Caco-2 (cell line): Measurements from ENCODE around the gene SRGAP3. TPM values are rescaled to one million over a fixed set of nuclear protein-coding genes. Genes with fewer than 3 reads are reported as not detected.
A peak's percentile ranks its signal among the peaks of the same experiment; 100 is the strongest.

Source experiments
- BruUV-seq: library from RNA; stranded (reverse); fragments of 400-500 nt; replicated peaks from 2 replicates; lab custom pipeline; 2021; lab: Mats Ljungman, UMichigan
- CTCF ChIA-PET: fragments of 300-600 bp; sonication (Branson Sonifier 250); formaldehyde crosslinking; loops from one replicate; lab custom pipeline; 2022; ENCODE audit warnings: antibody characterized with exemption; lab: Charles Lee
- POLR2A ChIA-PET: fragments of 300-600 bp; sonication (Branson Sonifier 250); formaldehyde crosslinking; loops from one replicate; lab custom pipeline; 2022; ENCODE audit warnings: antibody characterized with exemption; lab: Charles Lee
- DNase-seq, 2 experiments: peaks; one replicate each; pipeline versions ENCODE4 v3.0.0 to v3.0.0-alpha.2; 2020 to 2022
- H3K27me3 ChIP-seq: replicated peaks from 2 replicates; pipeline ENCODE4 v1.6.0; 2011; ENCODE audit warnings: low read length; ENCODE audit not compliant: control insufficient read depth, insufficient read depth
- H3K36me3 ChIP-seq: 2 replicates; pipeline ENCODE4 v1.5.1; 2011; ENCODE audit warnings: low read length; ENCODE audit not compliant: control insufficient read depth, insufficient read depth
- H3K4me1 ChIP-seq: fragments of 250-450 bp; sonication (Bioruptor Pico); 2 replicates; pipeline ENCODE4 v1.5.1; 2020; ENCODE audit warnings: mild to moderate bottlenecking
- H3K4me3 ChIP-seq: 2 replicates; pipeline ENCODE4 v1.5.1; 2011; ENCODE audit warnings: low read depth, mild to moderate bottlenecking, control low read depth, low read length
- H3K9me3 ChIP-seq: fragments of 250-450 bp; sonication (Bioruptor Pico); 2 replicates; pipeline ENCODE4 v1.5.1; 2020; ENCODE audit warnings: mild to moderate bottlenecking, moderate library complexity
- H3K27ac Mint-ChIP-seq: one replicate; pipeline ENCODE4 v1.8.0; 2022; ENCODE audit warnings: mixed read lengths; ENCODE audit not compliant: unreplicated experiment
- H3K27me3 Mint-ChIP-seq: one replicate; pipeline ENCODE4 v1.8.0; 2022; ENCODE audit warnings: mixed read lengths; ENCODE audit not compliant: insufficient read depth, unreplicated experiment
- H3K36me3 Mint-ChIP-seq: one replicate; pipeline ENCODE4 v1.8.0; 2022; ENCODE audit warnings: mild to moderate bottlenecking, mixed read lengths; ENCODE audit not compliant: insufficient read depth, unreplicated experiment
- H3K4me1 Mint-ChIP-seq: one replicate; pipeline ENCODE4 v1.8.0; 2022; ENCODE audit warnings: low read depth, mixed read lengths; ENCODE audit not compliant: unreplicated experiment
- H3K4me3 Mint-ChIP-seq: one replicate; pipeline ENCODE4 v1.8.0; 2022; ENCODE audit warnings: mild to moderate bottlenecking, moderate library complexity, mixed read lengths; ENCODE audit not compliant: unreplicated experiment
- H3K9me3 Mint-ChIP-seq: one replicate; pipeline ENCODE4 v1.8.0; 2022; ENCODE audit warnings: mixed read lengths; ENCODE audit not compliant: unreplicated experiment
- CTCF ChIP-seq, 2 experiments: fragments of 200-600 bp in 1 of 2; IDR thresholded peaks; 1 replicate in 1 of 2; 2 replicates in 1 of 2; pipeline versions ENCODE4 v1.5.1 to v1.8.0; 2011 to 2022; ENCODE audit warnings: antibody characterized with exemption in 1 of 2, control low read depth in 1 of 2, inconsistent platforms in 1 of 2, low read depth in 1 of 2, low read length in 1 of 2, mild to moderate bottlenecking in 1 of 2, moderate library complexity in 1 of 2; ENCODE audit not compliant: insufficient read depth in 1 of 2, severe bottlenecking in 1 of 2, unreplicated experiment in 1 of 2
- intact Hi-C: fragments of 100-400 bp; cut with micrococcal nuclease; formaldehyde crosslinking; loops from one replicate; pipeline ENCODE4 v1.10.0; 2022; ENCODE audit not compliant: unreplicated experiment
- total RNA-seq: library from RNA; stranded (reverse); gene quantifications from 2 replicates; pipeline ENCODE4 v1.2.3, GENCODE V29; 2022

The SRGAP3 gene
- total RNA-seq, 1 experiment from 2014 or later: 1.3 TPM

- intact Hi-C loops: no loop called here
- Mint-ChIP-seq H3K4me3 (no peak overlapping the region), H3K27ac (no peak overlapping the region), H3K4me1 (no peaks in the 10 kb centered on the region), H3K9me3 (no peaks in the 10 kb centered on the region), H3K36me3 (no peaks in the 10 kb centered on the region), H3K27me3 (no peaks in the 10 kb centered on the region)
- BruUV-seq: no TSS peak
- DNase-seq: no peak
- Histone ChIP-seq H3K4me3 (no peak overlapping the region), H3K4me1 (peaks cover 14% of the 10 kb centered on the region), H3K27me3 (no peaks in the 10 kb centered on the region), H3K36me3 (no peaks in the 10 kb centered on the region), H3K9me3 (no peaks in the 10 kb centered on the region)
- no peak for TF ChIP-seq CTCF (IDR thresholded peaks at IDR 0.05; ENCODE audit: insufficient read depth in 1 of 2, low read depth in 1 of 2, low read length in 1 of 2, severe bottlenecking in 1 of 2, unreplicated experiment in 1 of 2)
- CTCF ChIA-PET: no interaction called here
- POLR2A ChIA-PET: no interaction called here
These were observed 240.7 kb downstream of the SRGAP3 start for GRCh38 chr3:9008550-9009255.

- Histone ChIP-seq H3K4me3 (no peak overlapping the region), H3K27me3 (no peaks in the 10 kb centered on the region), H3K4me1 (peaks cover 14% of the 10 kb centered on the region), H3K36me3 (no peaks in the 10 kb centered on the region), H3K9me3 (no peaks in the 10 kb centered on the region)
- Mint-ChIP-seq H3K27ac (no peak overlapping the region), H3K9me3 (no peaks in the 10 kb centered on the region), H3K4me1 (no peaks in the 10 kb centered on the region), H3K36me3 (no peaks in the 10 kb centered on the region), H3K4me3 (no peak overlapping the region), H3K27me3 (no peaks in the 10 kb centered on the region)
- DNase-seq: no peak
- TF ChIP-seq CTCF (IDR thresholded peaks at IDR 0.05; ENCODE audit: insufficient read depth in 1 of 2, low read depth in 1 of 2, low read length in 1 of 2, severe bottlenecking in 1 of 2, unreplicated experiment in 1 of 2): no peak
- POLR2A ChIA-PET: no interaction called here
- CTCF ChIA-PET: no interaction called here
- no TSS peak for BruUV-seq
- intact Hi-C loops: no loop called here
These were observed 241.5 kb downstream of the SRGAP3 start for GRCh38 chr3:9007928-9008327.

GRCh38 chr3:9007213-9007612 is 242.2 kb downstream of the SRGAP3 start:
- Mint-ChIP-seq H3K4me1 (no peaks in the 10 kb centered on the region), H3K27ac (no peak overlapping the region), H3K4me3 (no peak overlapping the region), H3K9me3 (no peaks in the 10 kb centered on the region), H3K36me3 (no peaks in the 10 kb centered on the region), H3K27me3 (peaks cover 3% of the 10 kb centered on the region)
- no peaks in the 10 kb centered on the region for H3K27me3 ChIP-seq
- POLR2A ChIA-PET: no interaction called here
- BruUV-seq: no TSS peak
- CTCF ChIA-PET: no interaction called here
- no peak overlapping the region for H3K4me3 ChIP-seq
- peak in 1 of 2 experiments; percentile 25 for DNase-seq
- H3K9me3 ChIP-seq: no peaks in the 10 kb centered on the region
- intact Hi-C loops: no loop called here
- no peak for TF ChIP-seq CTCF (IDR thresholded peaks at IDR 0.05; ENCODE audit: insufficient read depth in 1 of 2, low read depth in 1 of 2, low read length in 1 of 2, severe bottlenecking in 1 of 2, unreplicated experiment in 1 of 2)
- H3K36me3 ChIP-seq: no peaks in the 10 kb centered on the region
- H3K4me1 ChIP-seq: peaks cover 14% of the 10 kb centered on the region
